HFFc6 (cell line): Measurements from ENCODE around the gene ACOXL. TPM values are rescaled to one million over a fixed set of nuclear protein-coding genes. Genes with fewer than 3 reads are reported as not detected.

Source experiments
- DNase-seq: peaks from one replicate; pipeline ENCODE4 v3.0.0-alpha.2; 2018
- H3K27ac Mint-ChIP-seq: 2 replicates; pipeline ENCODE4 v1.8.0; 2020; ENCODE audit warnings: mild to moderate bottlenecking, mixed read lengths
- H3K27me3 Mint-ChIP-seq: 2 replicates; pipeline ENCODE4 v1.8.0; 2021; ENCODE audit warnings: mild to moderate bottlenecking, moderate library complexity, mixed read lengths; ENCODE audit not compliant: insufficient read depth
- H3K36me3 Mint-ChIP-seq: 2 replicates; pipeline ENCODE4 v1.8.0; 2021; ENCODE audit warnings: low read depth, mixed read lengths
- H3K4me1 Mint-ChIP-seq: 2 replicates; pipeline ENCODE4 v1.8.0; 2020; ENCODE audit warnings: low read depth, mixed read lengths
- H3K4me3 Mint-ChIP-seq: 2 replicates; pipeline ENCODE4 v1.8.0; 2020; ENCODE audit warnings: mild to moderate bottlenecking, moderate library complexity, mixed read lengths
- H3K9me3 Mint-ChIP-seq: 2 replicates; pipeline ENCODE4 v1.8.0; 2020; ENCODE audit warnings: mild to moderate bottlenecking, mixed read lengths
- CTCF ChIP-seq: fragments of 200-600 bp; sonication (generic); IDR thresholded peaks from 2 replicates; pipeline ENCODE4 v1.5.0; 2021; ENCODE audit warnings: antibody characterized with exemption, mild to moderate bottlenecking
- total RNA-seq, 6 experiments: library from RNA; stranded (reverse); fragmentation: NEBNext Ultra II Directional; extraction: Animal tissue kit (Norgen Biotek cat#: 25700); gene quantifications; 2 replicates in 1 of 6; 3 replicates in 5 of 6; pipeline ENCODE4 v1.2.3, GENCODE V29; 2021

Gene ACOXL
- total RNA-seq, 6 experiments from 2014 or later: not detected

GRCh38 chr2:110832740-110833139, 100.4 kb downstream of the ACOXL start:
- H3K27me3 Mint-ChIP-seq: peaks cover 28% of the 10 kb centered on the region
- H3K36me3 Mint-ChIP-seq: no peaks in the 10 kb centered on the region
- H3K27ac Mint-ChIP-seq: no peak overlapping the region
- no peaks in the 10 kb centered on the region for H3K9me3 Mint-ChIP-seq
- H3K4me1 Mint-ChIP-seq: no peaks in the 10 kb centered on the region
- H3K4me3 Mint-ChIP-seq: no peak overlapping the region
- DNase-seq: no peak
- no peak for TF ChIP-seq CTCF

GRCh38 chr2:110834134-110834827, 101.9 kb downstream of the ACOXL start:
- H3K27ac Mint-ChIP-seq: no peak overlapping the region
- no peaks in the 10 kb centered on the region for H3K4me1 Mint-ChIP-seq
- TF ChIP-seq CTCF: no peak
- DNase-seq: no peak
- no peak overlapping the region for H3K4me3 Mint-ChIP-seq
- H3K36me3 Mint-ChIP-seq: no peaks in the 10 kb centered on the region
- H3K27me3 Mint-ChIP-seq: peaks cover 29% of the 10 kb centered on the region
- no peaks in the 10 kb centered on the region for H3K9me3 Mint-ChIP-seq

- Mint-ChIP-seq H3K36me3 (no peaks in the 10 kb centered on the region), H3K9me3 (no peaks in the 10 kb centered on the region), H3K27me3 (peaks cover 36% of the 10 kb centered on the region), H3K27ac (no peak overlapping the region), H3K4me1 (no peaks in the 10 kb centered on the region), H3K4me3 (no peak overlapping the region)
- TF ChIP-seq CTCF: no peak
- no peak for DNase-seq
Observed at GRCh38 chr2:110836671-110837070, 104.3 kb downstream of the ACOXL start.

- no peak overlapping the region for H3K4me3 Mint-ChIP-seq
- no peak for TF ChIP-seq CTCF
- DNase-seq: no peak
- H3K27ac Mint-ChIP-seq: no peak overlapping the region
- no peaks in the 10 kb centered on the region for H3K36me3 Mint-ChIP-seq
- H3K27me3 Mint-ChIP-seq: peaks cover 35% of the 10 kb centered on the region
- no peaks in the 10 kb centered on the region for H3K9me3 Mint-ChIP-seq
- H3K4me1 Mint-ChIP-seq: no peaks in the 10 kb centered on the region
Observed at GRCh38 chr2:110837446-110838409, 105.4 kb downstream of the ACOXL start.

GRCh38 chr2:110838657-110839384, 106.4 kb downstream of the ACOXL start:
- TF ChIP-seq CTCF: no peak

More at GRCh38 chr2:110838657-110839384, 106.4 kb downstream of the ACOXL start:
- no peak for DNase-seq
- H3K36me3 Mint-ChIP-seq: no peaks in the 10 kb centered on the region
- H3K4me1 Mint-ChIP-seq: no peaks in the 10 kb centered on the region
- no peak overlapping the region for H3K4me3 Mint-ChIP-seq
- H3K9me3 Mint-ChIP-seq: no peaks in the 10 kb centered on the region
- H3K27ac Mint-ChIP-seq: no peak overlapping the region
- peaks cover 44% of the 10 kb centered on the region for H3K27me3 Mint-ChIP-seq
